Activated T-helper 1 cell treated with anti-CD3 and anti-CD28 coated beads, Interleukin-2, amount 50 U/mL, for 16 hours (primary cell): ENCODE data around the gene CAPN10.

ENCODE experiments used
- DNase-seq, 2 donors: peaks; one replicate each; pipeline ENCODE4 v3.0.0-alpha.2; 2020; ENCODE audit warnings: low read depth in 1 of 2, low spot score in 1 of 2

The CAPN10 gene

DNA sequence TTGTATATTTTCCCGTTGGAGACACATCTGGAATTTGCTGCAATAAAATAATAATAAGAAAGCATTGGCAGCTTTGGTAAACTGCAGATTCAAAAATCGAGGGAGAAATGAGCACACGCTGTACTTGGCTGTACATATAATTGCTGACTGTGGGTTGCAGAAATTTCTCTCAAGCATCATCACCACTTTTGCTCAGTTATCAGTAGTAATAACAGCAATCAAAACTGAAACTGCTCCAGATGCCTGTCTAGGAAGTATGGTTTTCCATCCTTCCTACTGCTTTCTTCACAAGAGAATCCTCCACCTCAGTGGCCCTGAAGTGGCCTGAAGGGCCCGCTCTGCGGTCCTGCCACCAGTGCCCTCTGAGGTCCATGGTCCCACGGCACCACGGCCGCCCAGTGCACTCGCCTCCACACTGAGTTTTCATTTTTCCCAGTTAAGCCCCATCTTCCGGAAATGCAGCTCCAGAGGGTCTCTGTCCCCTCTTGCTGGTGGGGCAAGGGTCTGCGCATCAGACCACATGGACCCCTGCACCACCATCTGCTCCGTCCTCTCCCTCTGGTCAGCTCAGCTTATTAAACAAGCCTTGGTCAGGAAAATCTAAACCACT lies 22.5 kb upstream of the CAPN10 start:
- no peak for DNase-seq

GRCh38 chr2:240564561-240565332 lies 21.8 kb upstream of the CAPN10 start:
- DNase-seq = no peak

DNA sequence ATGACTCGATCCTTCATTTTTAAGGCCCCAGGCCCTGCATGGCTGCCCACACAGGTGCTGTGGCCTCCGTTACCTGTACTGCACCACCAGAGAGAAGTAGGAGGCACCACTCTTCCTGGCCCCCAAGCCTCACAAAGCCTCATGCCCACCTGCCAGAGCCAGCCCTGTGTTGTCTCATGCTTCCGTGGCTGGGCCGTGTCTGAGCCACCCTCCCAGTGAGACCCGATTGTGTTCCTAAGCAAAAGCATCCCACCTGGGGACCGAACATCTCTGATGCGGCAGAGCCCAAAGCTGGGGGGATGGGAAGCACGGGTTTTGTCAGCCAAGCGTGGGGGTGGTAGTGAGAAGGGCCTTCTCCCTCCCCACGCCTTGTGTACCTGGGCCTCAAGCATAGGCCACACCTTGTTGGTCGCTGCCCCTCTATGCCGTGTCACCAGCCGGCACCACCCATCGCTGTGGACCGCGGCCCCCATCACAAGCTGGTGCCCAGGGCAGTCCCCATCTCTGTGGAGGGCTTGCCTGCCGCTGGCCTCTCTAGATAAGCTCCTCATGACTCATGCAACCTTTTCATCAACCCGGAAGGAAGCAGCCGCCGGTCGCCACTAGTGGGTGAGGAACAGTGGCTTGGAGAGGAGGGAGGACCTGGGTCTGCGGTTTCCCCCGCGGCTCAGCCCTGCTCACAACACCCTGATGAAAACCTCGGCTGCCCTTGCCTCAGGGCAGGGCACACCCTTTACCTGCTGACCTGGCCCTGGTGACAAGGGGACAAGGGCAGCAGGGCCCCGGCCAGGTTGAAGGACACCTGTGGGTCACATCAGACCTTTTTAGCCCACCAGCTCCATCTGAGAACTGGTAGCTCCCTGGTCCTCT lies 21.0 kb upstream of the CAPN10 start:
- peak; percentile 81 to 86 for DNase-seq

DNA sequence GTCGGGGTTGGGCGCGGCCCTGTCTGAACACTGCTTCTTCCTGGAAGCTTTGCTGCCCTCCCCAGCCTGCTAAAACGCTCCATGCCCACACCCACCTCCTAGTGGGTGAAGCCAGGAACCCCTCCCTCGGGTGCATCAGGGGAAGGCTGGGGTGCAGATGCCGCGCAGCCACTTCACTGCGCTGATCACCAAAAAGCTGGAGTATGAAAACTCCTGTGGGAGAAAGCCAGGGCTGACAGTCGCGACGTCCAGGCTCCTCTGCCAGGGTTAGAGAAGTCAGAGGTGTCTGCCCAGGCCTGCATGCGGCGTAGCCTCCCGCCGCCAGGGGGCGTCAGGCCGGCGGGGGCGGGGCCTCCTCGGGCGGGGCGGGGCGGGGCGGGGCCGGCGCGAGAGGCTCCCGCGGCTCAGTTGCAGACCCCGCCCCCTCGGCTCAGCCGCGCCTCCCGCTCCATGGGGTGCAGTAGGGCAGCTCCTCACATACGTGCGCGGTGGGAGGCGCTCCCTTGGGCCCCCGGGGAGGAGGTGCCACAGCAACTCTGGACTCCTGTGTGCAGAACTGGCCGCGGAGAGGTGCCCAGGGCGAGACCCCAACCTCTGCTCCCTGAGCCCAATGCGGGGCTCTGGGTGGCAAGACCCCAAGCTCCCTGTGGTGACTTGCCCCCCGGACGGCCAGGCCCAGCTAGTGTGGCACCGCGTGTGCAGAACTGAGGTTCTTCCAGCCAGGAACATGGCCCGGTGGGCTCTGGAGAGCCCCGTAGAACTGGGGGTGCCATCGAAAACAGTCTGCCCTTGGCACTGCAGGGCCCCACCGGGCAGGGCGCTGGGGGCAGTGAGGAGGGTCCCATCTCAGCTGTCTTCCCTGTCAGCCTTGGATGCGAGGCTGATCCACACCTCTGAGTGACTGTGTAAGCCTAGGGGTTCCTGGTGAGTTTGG lies 20.1 kb upstream of the CAPN10 start:
- DNase-seq = peak; percentile 91

- DNase-seq = peak in 1 of 2 donors; percentile 5
Measured at GRCh38 chr2:240567137-240567871, 19.2 kb upstream of the CAPN10 start.

DNA sequence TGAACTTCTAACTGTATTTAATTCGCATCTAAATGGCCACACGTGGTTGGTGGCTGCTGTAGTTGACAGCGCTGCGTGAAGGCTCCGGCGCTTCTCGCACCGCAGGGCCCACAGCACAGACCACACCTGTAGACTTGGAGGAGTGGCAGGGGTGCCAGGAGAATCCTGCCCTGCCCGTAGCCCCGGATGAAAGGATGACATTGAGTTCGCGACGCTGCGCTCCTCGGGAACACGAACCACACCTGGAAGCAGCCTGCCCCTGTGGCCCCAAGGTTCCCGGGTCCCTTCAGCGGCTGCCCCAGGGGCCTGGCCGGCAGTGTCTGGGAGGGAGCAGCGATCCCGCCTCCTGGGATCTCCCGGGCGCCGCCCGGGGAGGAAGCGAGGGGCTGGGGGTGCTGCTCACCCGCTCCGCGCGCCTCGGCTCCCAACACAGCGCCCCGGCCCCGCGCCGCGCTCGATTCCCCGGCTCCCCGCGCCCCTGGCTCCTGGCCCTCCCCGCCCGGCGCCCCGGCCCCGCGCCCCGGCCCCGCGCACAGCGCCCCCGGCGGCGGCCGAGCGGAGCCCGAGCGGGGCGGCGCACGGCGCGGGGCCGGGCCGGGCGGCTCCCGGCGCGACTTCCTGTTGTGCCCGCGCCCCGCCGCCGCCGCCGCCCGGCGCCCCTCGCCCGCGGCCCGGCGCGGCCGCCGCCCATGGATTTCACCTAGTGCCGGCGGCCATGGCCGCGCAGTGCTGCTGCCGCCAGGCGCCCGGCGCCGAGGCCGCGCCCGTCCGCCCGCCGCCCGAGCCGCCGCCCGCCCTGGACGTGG lies 18.5 kb upstream of the CAPN10 start, which contains the start of gene RNPEPL1:
Gene RNPEPL1, plus strand, starts transcription at position 613 of the 806 bp plus-strand sequence. Its CDS starts 103 bp downstream, at position 716.
- peak in 1 of 2 donors; percentile 46 for DNase-seq

DNA sequence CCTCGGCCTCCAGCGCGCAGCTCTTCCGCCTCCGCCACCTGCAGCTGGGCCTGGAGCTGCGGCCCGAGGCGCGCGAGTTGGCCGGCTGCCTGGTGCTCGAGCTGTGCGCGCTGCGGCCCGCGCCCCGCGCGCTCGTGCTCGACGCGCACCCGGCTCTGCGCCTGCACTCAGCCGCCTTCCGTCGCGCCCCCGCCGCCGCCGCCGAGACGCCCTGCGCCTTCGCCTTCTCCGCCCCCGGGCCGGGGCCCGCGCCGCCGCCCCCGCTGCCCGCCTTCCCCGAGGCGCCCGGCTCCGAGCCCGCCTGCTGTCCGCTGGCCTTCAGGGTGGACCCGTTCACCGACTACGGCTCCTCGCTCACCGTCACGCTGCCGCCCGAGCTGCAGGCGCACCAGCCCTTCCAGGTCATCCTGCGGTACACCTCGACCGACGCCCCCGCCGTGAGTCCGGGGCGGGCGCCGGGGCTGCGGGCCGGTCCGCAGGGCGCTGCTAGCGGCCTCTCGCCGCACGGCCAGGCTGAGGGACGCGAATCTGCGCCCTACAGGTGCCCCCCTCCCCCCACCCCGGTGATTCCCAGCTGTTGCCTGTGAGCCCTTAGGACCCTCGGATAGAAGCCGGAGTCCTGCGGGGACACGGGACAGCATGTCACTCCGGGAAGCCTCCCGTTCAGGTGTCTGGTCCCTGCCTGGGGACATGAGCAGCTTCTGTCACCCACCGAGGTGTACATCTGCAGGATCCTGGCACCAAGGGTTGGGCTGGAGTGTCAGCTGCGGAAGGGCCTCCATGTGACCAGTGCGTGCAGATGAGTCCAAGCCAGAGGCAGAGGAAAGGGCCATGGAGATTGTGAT lies 17.6 kb upstream of the CAPN10 start:
- DNase-seq = peak in 1 of 2 donors; percentile 7

DNA sequence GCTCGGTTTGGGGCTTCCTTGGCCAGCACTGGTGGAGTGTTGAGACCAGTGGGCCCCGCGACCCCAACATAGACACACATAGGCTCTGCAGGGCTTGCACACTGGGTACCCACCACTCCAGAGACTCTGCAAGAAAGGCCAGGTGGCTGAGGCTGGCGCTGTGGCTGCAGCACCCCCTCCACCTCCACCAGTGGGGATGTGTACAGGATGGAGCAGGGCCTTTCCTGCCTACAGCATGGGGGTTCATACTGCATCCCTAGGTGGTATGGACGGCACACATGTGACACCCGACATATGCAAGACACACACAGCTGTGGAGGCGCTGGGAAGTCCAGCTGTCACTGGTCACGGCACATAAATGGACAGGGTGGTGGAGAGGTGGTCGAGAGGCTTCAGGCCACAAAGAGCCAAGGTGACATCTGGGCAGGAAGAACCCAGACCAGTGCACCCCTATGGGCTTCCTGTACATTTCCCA lies 17.0 kb upstream of the CAPN10 start:
- DNase-seq = no peak

DNA sequence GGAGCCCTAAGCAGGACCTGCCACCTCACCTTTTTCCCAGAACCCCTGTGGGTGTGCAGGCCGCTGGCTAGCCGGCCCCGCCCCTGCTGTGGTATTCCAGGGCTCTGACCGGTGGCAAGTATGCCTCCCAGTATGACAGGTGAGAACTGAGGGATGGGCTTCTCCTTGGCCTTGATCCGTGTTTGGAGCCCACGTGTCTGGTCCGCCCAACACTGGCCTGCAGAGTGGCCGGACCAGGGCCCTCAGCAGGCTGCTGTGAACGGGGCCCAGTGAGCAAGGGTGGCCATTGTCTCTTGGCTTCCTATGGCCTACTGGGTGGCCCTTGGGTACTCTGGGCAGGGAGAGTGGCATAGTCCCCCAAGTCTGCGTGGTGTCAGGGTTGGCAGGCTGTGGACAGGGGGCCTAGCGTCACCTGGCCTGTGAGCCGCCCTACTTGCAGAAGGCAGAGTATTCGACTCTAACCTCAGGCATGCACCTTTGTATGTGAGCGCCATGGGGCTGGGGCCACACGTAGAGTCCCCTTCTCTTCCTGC lies 16.5 kb upstream of the CAPN10 start:
- DNase-seq = no peak

DNA sequence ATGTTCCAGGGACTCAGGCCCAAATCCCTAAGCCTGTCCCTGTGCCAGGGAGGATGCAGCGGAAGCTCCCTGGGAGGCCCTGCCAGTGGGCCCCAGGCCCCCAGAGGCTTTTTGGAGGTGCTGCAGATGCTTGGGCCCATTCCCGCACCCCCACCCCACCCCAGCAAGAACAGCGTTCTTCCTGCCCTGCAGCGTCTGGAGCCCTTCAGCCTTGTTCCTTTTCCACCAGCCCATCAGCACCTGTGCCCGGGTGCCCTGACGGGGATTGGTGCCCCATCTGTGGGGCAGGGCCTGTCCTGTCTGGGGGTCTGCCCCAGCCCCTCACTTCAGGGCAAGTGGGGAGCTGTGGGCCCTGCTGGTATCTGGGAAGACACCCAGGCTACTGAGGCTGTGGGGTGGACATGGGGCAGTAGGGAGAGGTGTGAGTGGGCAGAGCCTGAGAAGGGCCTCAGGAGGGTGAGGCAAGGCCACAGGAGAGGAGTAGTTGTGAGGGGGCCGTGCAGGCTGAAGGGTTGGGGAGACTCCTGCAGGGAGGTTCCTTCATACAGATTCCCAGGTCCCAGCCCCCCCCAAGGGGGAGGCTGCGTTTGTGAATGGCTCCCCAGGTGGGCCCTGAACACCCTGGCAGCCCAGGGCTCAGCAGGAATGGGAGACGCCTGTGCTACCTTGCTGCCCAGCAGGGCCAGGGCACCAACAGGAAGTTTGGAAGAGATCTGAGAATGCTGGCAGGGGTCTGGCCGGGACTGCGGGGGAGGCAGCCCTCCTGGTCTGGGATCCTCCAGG lies 15.8 kb upstream of the CAPN10 start:
- DNase-seq = no peak

DNA sequence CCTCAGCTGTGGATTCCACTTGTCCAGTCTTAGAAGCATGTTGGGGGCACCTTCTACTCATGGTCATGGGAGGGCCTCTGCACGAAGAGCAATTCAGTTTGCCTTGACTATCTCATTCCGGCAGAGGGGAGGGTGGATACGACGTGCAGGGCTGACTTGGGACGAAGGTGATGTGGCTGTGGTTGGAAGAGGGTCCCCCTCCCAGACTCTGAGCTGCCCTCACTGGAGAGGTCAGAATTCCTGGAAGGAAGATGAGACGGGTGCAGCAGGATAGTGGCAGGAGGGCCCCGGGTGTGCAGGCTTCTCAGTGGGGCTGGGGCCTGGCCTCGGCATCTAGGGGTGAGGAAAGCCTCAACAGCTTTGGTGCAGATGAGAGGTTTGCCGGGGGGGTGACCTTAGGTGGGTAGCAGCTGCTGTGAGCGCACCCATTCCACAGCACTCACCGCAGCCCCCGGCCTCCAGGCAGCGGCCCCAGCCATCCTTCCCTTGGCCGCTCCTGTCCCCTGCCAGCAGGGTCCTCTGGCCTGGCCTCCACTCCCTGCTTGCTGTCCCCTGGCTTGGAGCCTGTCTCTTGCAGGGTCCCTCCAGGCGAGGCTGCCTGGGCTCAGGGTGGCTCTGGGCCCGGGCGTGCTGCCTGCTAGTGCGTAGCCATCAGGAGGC lies 15.1 kb upstream of the CAPN10 start:
- DNase-seq = no peak

DNA sequence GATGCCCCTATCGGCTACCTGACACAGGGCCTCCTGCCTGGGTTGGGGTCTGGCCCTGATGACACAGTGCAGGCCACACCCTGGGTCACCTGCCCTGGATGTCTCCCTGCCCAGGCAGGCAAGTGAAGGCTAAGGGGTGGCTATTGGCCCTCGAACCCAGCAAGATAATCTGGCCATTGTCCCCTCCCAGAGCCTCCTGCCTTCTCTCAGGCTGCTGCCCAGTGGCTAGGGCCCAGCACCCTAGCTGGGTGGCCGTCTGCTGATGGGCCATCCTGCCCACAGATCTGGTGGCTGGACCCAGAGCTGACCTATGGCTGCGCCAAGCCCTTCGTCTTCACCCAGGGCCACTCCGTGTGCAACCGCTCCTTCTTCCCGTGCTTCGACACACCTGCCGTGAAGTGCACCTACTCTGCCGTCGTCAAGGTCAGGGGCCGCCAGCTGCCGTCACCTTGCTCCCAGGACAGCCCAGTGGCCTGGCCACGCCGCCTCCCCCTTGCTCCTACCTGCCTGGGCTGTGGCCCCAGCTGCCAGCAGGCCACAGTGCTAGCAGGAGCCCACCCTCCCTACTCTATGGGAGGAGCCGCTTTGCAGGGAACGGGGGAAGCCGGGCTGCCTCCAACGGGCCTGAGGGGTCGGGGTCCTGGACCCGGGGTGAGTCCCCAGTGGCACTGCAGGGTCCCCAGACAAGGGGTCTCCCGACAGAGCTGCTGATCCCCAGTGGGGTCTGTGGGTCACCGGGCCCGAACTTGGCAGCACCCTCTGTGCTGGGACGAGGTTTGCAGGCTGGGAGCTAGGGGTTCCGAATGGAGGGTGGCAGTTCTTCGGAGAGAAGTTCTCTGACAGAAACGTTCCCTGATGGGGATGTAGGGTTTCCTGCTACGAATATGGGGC lies 14.1 kb upstream of the CAPN10 start:
- DNase-seq = no peak

- no peak for DNase-seq
Measured at GRCh38 chr2:240573071-240573515, 13.4 kb upstream of the CAPN10 start.

DNA sequence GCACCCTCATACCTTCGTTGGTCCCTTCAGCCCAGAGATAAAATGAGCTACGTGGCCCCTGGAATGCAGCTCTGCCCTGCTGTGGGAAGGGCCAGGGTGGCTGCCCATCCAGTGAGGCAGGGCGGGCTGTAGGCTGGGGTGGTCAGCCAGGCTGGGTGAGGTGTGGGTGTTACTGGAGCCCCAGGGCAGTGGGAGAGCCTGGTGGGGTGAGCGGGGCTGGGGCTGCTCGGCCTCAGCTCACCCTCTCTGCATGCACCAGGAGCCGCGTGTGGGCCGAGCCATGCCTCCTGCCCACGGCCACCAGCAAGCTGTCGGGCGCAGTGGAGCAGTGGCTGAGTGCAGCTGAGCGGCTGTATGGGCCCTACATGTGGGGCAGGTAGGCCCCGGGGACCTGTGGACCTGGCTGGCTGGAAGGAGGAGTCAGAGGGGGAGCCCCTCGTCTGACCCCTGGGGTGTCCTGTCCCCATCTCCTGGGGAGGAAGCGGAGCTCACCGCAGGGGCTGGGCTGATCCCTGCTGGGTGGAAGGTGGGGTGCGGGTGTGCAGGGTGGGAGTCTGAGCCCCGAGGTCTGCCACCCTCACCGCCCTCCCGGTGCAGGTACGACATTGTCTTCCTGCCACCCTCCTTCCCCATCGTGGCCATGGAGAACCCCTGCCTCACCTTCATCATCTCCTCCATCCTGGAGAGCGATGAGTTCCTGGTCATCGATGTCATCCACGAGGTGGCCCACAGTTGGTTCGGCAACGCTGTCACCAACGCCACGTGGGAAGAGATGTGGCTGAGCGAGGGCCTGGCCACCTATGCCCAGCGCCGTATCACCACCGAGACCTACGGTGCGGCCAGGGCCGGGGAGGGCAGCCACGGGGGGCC lies 12.8 kb upstream of the CAPN10 start:
- DNase-seq = no peak
